Endodermal cell (in vitro differentiated cells): Measurements from ENCODE around the gene GBF1. TPM values are rescaled to one million over a fixed set of nuclear protein-coding genes. Genes with fewer than 3 reads are reported as not detected.

Experiments used
- DNase-seq: peaks from one replicate; pipeline ENCODE4 v3.0.0-alpha.2; 2017
- H3K27ac ChIP-seq: 2 replicates; pipeline ENCODE4 v1.5.1; 2013; ENCODE audit warnings: mild to moderate bottlenecking, low read depth, low read length, moderate library complexity
- H3K27me3 ChIP-seq: 2 replicates; pipeline ENCODE4 v1.6.1; 2013; ENCODE audit warnings: mild to moderate bottlenecking, low read length, moderate library complexity; ENCODE audit not compliant: insufficient read depth, control insufficient read depth, poor library complexity, severe bottlenecking
- H3K36me3 ChIP-seq: 2 replicates; pipeline ENCODE4 v1.7.0; 2013; ENCODE audit warnings: mild to moderate bottlenecking, low read length, moderate library complexity; ENCODE audit not compliant: control insufficient read depth, insufficient read depth
- H3K4me1 ChIP-seq: one replicate; pipeline ENCODE4 v1.7.0; 2013; ENCODE audit warnings: low read length; ENCODE audit not compliant: control insufficient read depth, insufficient read depth
- H3K4me3 ChIP-seq: 2 replicates; pipeline ENCODE4 v1.5.1; 2013; ENCODE audit warnings: mild to moderate bottlenecking, low read length, moderate library complexity
- H3K9ac ChIP-seq: 2 replicates; pipeline ENCODE4 v1.6.1; 2013; ENCODE audit warnings: mild to moderate bottlenecking, low read length, moderate library complexity; ENCODE audit not compliant: poor library complexity, severe bottlenecking; ENCODE audit errors: extremely low read depth
- H3K9me3 ChIP-seq: 2 replicates; pipeline ENCODE4 v1.6.1; 2013; ENCODE audit warnings: mild to moderate bottlenecking, low read length, moderate library complexity; ENCODE audit not compliant: control insufficient read depth
- H3K27ac Mint-ChIP-seq: 2 replicates; pipeline ENCODE4 v1.8.0; 2020; ENCODE audit warnings: mixed read lengths
- H3K27me3 Mint-ChIP-seq: 2 replicates; pipeline ENCODE4 v1.8.0; 2021; ENCODE audit warnings: mild to moderate bottlenecking, mixed read lengths; ENCODE audit not compliant: insufficient read depth
- H3K36me3 Mint-ChIP-seq: 2 replicates; pipeline ENCODE4 v1.8.0; 2020; ENCODE audit warnings: low read depth, mixed read lengths
- H3K4me1 Mint-ChIP-seq: 2 replicates; pipeline ENCODE4 v1.8.0; 2020; ENCODE audit warnings: mixed read lengths
- H3K4me3 Mint-ChIP-seq: 2 replicates; pipeline ENCODE4 v1.8.0; 2020; ENCODE audit warnings: mild to moderate bottlenecking, moderate library complexity, mixed read lengths
- H3K9me3 Mint-ChIP-seq: 2 replicates; pipeline ENCODE4 v1.8.0; 2020; ENCODE audit warnings: mild to moderate bottlenecking, mixed read lengths
- WGBS, 2 experiments: methylation state at CpG; one replicate each; pipeline versions ENCODE4 v1.1.5 to v1.1.7; 2013; ENCODE audit warnings: missing lambda C conversion rate in 2 of 2, mixed read lengths in 1 of 2; ENCODE audit not compliant: insufficient coverage in 1 of 2, insufficient read length in 1 of 2; 5-methylcytosine and 5-hydroxymethylcytosine counted together
- total RNA-seq, 2 donors: library from RNA; stranded (reverse); fragmentation: NEBNext Ultra II Directional in 1 of 2; extraction: Animal tissue kit (Norgen Biotek cat#: 25700) in 1 of 2; gene quantifications; 2 replicates in 1 of 2; 3 replicates in 1 of 2; pipeline ENCODE4 v1.2.1, GENCODE V29; 2021
- TF ChIP-seq, protein P1 (sequence below): fragments of 200-600 bp; sonication (generic); conservative IDR thresholded peaks from 2 replicates; pipeline ENCODE4 v1.5.0; 2021; ENCODE audit warnings: antibody characterized with exemption, mild to moderate bottlenecking

Gene GBF1
- total RNA-seq, 2 donors from 2014 or later, result 31.1 to 31.4 TPM

DNA sequence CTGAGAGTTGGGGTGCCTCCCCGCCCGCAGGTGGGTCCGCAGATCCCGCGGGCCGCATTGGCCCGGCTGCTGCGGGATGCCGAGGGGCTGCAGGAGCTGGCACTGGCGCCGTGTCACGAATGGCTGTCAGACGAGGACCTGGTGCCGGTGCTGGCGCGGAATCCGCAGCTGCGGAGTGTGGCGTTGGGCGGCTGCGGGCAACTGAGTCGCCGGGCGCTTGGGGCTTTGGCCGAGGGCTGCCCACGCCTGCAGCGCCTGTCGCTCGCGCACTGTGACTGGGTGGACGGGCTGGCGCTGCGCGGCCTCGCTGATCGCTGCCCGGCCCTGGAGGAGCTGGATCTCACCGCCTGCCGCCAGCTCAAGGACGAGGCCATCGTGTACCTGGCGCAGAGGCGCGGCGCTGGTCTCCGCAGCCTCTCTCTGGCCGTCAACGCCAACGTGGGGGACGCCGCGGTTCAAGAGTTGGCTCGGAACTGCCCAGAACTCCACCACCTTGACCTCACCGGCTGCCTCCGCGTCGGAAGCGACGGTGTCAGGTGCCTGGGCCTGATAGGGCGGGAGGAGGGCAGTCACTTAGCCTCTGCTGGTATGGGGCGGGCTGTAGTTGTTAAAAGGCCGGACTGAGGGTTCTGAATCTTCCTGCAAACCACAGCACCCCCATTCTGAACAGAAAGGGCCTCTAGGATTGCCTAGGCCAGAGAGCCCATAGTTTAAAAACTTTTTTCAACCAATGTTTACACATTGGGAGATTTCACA, 176.6 kb downstream of the GBF1 start:
- H3K36me3 Mint-ChIP-seq, result peaks cover 15% of the 10 kb centered on the region
- Histone ChIP-seq H3K27me3 (peaks cover 14% of the 10 kb centered on the region), H3K36me3 (peaks cover 16% of the 10 kb centered on the region), H3K9ac (no peak overlapping the region), H3K27ac (no peak overlapping the region), H3K9me3 (no peaks in the 10 kb centered on the region), H3K4me1 (peaks cover 10% of the 10 kb centered on the region), H3K4me3 (peak overlapping the region; percentile 94)
- H3K9me3 Mint-ChIP-seq, result no peaks in the 10 kb centered on the region
- DNase-seq, result peak; percentile 82
- H3K27ac Mint-ChIP-seq, result no peak overlapping the region
- TF ChIP-seq, protein P1, sequence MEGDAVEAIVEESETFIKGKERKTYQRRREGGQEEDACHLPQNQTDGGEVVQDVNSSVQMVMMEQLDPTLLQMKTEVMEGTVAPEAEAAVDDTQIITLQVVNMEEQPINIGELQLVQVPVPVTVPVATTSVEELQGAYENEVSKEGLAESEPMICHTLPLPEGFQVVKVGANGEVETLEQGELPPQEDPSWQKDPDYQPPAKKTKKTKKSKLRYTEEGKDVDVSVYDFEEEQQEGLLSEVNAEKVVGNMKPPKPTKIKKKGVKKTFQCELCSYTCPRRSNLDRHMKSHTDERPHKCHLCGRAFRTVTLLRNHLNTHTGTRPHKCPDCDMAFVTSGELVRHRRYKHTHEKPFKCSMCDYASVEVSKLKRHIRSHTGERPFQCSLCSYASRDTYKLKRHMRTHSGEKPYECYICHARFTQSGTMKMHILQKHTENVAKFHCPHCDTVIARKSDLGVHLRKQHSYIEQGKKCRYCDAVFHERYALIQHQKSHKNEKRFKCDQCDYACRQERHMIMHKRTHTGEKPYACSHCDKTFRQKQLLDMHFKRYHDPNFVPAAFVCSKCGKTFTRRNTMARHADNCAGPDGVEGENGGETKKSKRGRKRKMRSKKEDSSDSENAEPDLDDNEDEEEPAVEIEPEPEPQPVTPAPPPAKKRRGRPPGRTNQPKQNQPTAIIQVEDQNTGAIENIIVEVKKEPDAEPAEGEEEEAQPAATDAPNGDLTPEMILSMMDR, result no peak
- WGBS, 2 experiments, result 1 to 4% methylated on average over 26 to 62 of the region's 62 CpGs
- H3K4me3 Mint-ChIP-seq, result peak overlapping the region; percentile 88
- peaks cover 15% of the 10 kb centered on the region for H3K4me1 Mint-ChIP-seq
- H3K27me3 Mint-ChIP-seq, result peaks cover 15% of the 10 kb centered on the region

DNA sequence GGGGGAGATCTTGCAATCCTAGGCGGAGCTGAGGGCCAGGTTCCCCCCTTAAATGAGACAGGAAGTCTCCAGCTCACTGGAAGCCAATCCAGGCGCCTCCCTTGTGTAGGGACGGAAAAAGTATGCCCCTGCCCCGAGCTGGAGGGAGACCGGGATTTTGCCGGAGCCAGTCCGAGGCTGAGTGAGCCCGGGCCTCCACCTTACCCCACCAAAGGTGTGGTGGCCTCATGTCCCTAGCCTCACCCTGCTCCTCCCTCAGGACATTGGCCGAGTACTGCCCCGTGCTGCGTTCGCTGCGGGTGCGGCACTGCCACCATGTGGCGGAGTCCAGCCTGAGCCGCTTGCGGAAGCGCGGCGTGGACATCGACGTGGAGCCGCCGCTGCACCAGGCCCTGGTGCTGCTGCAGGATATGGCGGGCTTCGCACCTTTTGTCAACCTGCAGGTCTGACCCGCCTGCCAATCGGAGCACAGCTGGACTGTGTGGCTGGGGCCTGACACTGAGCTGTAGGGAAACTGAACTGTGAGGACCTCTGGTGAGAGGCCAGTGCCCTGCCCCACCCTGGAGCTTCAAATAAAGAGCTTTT, 177.3 kb downstream of the GBF1 start:
- H3K27me3 Mint-ChIP-seq, result peaks cover 15% of the 10 kb centered on the region
- H3K4me1 ChIP-seq, result peaks cover 10% of the 10 kb centered on the region
- peaks cover 9% of the 10 kb centered on the region for H3K27me3 ChIP-seq
- TF ChIP-seq, protein P1, result peak; percentile 88
- peaks cover 15% of the 10 kb centered on the region for H3K36me3 Mint-ChIP-seq
- peak; percentile 93 for DNase-seq
- H3K36me3 ChIP-seq, result peaks cover 16% of the 10 kb centered on the region
- H3K4me1 Mint-ChIP-seq, result peaks cover 15% of the 10 kb centered on the region
- no peaks in the 10 kb centered on the region for H3K9me3 Mint-ChIP-seq
- H3K9ac ChIP-seq, result no peak overlapping the region
- peak overlapping the region; percentile 88 for H3K4me3 Mint-ChIP-seq
- 22 to 29% methylated on average over 17 to 28 of the region's 28 CpGs for WGBS, 2 experiments
- H3K4me3 ChIP-seq, result peak overlapping the region; percentile 94
- no peak overlapping the region for H3K27ac ChIP-seq
- no peak overlapping the region for H3K27ac Mint-ChIP-seq
- no peaks in the 10 kb centered on the region for H3K9me3 ChIP-seq

DNA sequence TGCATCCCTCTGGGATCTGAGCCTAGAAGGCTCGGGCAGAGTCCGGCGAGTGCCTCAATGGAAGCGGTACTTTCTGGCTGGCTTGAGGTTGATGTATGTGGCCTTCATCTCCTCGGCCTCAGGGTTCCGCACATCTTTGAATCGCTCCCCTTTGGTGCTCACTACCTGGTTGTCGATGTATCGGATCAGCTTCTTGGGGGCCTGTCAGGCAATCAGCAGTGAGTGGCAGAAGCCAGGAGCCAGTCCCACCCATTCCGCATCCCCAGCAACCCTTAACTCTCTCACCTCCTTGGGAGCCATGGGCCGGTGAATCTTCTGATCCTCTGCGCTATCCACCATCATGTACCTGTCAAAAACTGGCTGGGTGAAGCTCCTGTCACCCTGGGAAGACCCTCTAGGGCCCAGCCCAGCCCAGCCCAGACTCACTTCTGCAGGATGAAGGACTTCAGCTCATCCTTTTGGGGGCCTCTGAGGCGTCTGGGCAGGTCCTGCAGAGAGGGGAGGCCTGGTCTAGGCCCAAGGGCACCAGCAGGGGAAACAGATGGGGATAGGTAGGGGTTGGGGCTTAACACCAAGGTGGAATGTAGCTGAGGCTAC, 178.1 kb downstream of the GBF1 start:
- H3K4me1 Mint-ChIP-seq, result peaks cover 9% of the 10 kb centered on the region
- H3K27me3 ChIP-seq, result peaks cover under 1% of the 10 kb centered on the region
- H3K36me3 Mint-ChIP-seq, result peaks cover 15% of the 10 kb centered on the region
- H3K27me3 Mint-ChIP-seq, result peaks cover 7% of the 10 kb centered on the region
- no peak overlapping the region for H3K27ac ChIP-seq
- TF ChIP-seq, protein P1, result no peak
- H3K27ac Mint-ChIP-seq, result no peak overlapping the region
- WGBS, 2 experiments, result 93 to 96% methylated on average over 4 to 13 of the region's 13 CpGs
- H3K4me1 ChIP-seq, result peaks cover 10% of the 10 kb centered on the region
- DNase-seq, result no peak
- H3K4me3 Mint-ChIP-seq, result no peak overlapping the region
- H3K9me3 Mint-ChIP-seq, result no peaks in the 10 kb centered on the region
- H3K9ac ChIP-seq, result no peak overlapping the region
- H3K9me3 ChIP-seq, result no peaks in the 10 kb centered on the region
- no peak overlapping the region for H3K4me3 ChIP-seq
- H3K36me3 ChIP-seq, result peaks cover 16% of the 10 kb centered on the region
